Kidney tubule cell (primary cell): ENCODE data around the gene YAE1.

Experiments
- DNase-seq: peaks from one replicate; pipeline ENCODE4 v3.0.0-alpha.2; 2018; ENCODE audit warnings: low spot score

YAE1 gene

DNA sequence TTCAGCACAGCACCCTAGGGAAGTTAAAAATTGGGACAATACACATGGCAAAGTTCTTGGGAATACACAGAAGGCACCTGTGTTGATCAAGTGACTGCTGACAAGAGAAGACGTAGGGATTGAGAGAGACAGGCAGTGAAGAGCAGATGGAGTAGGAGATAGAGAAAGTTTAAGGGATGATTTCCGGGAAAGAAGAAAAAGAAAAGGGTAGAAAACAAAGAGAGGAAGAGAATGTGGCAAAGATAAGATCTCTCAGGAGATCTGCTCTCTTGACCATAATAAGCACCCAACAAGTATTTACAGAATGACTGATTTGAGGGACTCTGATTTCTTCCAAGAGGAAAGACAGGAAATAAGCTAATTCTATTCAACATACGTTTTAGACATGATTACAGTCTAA lies 42.1 kb downstream of the YAE1 start:
- DNase-seq, result no peak

DNA sequence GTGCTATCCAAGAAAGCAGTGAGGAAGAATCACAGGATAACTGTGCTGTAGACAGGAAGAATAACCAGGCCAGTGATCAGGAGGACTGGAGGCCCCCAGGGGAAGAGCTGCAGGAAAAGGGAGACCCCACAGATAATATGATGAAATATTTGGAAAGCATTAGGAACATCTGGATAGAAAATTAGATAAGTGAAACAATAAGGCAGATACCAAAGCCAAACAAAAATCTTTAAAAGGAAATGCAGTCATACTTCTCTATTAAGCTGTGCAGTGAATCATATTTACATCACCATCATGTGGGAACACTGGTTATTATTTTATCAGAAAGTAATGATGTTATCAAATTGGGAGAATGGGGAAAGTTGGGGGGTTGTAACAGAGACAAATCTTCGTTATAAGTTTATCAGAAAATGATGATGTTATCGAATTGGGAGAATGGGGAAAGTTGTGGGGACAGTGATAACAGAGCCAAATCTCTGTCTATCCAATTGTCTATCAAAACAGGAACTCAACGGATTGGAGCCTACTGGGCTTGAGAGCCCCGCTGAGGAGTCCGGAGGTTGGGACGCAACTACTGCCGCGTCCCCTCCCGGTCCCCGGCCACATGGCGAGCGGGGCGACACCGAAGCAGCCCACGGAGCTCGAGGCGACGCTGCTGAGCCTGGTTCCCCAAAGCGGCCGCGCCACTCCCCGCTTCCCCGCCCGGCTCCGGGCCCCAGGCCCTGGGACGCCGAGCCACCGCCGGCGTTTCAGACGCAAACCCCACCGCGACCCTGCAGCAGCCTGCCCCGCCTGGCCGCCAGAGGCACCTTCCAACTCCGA lies 43.1 kb downstream of the YAE1 start:
- peak; percentile 60 for DNase-seq

DNA sequence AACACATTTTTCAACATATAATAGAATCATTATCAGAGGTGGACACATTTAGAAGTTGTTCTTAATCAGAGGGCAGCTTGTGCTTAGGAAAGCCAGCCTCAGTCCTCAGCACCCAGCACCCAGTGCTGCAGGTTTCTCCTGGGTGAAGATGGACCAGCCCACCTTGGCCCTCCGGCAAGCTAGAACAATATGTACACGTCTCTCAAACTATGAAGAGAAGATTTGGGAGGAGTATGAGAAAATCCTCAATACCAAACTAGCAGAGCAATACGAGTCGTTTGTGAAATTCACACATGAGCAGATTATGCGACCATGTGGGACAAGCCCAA lies 43.7 kb downstream of the YAE1 start:
- no peak for DNase-seq

- peak; percentile 31 for DNase-seq
These were observed 47.4 kb downstream of the YAE1 start for GRCh38 chr7:39613577-39613976.

GRCh38 chr7:39614299-39614698 lies 48.1 kb downstream of the YAE1 start:
- no peak for DNase-seq

GRCh38 chr7:39615350-39615975 lies 49.3 kb downstream of the YAE1 start:
- DNase-seq, result no peak

DNA sequence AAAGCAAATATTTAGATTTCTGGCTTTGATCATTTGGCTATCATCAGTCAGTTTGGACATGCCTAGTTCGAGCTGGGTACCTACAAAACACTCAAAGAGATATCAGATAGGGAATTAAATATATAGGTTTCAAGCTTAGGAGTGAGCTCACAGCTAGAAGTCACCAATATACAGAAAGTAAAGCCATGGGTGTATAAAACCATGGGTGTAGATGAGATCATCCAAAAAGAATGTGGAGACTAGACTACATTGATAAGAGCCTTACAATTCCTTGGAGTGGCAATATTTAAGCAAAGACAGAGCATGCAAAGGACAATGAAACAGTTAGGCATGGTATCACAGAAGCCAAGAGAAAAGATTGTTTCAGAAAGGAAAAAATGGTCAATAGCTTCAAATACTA lies 49.9 kb downstream of the YAE1 start:
- DNase-seq, result peak; percentile 54

GRCh38 chr7:39617005-39617404 lies 50.8 kb downstream of the YAE1 start:
- no peak for DNase-seq

DNA sequence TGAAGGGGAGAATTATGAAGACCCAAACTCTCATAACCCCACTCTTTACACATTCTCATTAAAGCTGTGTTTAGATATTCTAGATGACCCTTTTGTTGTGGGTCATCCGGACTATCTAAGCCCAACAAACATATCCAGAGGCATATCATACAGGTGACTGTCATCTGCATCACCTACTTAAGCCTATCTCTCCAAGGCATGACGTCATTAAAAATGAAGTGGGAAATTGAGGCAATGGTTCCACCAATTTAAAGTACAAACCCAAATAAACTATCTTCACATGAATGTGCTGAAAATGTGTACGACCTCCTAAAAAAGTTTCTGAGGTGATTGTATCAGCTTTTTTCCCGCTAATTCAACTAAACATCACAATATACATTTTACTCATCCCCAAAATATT lies 52.7 kb downstream of the YAE1 start:
- DNase-seq, result no peak

DNA sequence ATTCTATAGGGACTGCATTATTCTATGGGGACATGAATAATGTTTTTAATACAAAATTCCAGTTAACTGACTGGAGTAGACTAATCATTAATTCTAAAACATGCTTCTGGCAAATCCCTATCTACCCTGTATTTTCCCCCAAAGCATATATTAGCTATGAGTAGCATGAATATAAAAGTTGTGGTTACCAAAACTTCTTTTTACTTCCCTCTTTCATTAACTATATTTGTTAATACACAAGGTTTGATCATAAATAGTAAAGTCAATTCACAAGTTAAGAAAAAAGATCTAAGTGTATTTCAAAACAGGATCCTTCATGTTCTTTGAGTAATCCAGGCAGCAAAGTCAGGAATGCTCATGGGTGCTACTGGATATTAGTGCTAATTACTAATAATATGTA lies 54.3 kb downstream of the YAE1 start:
- peak; percentile 42 for DNase-seq

GRCh38 chr7:39621261-39621660 lies 55.1 kb downstream of the YAE1 start:
- DNase-seq, result peak; percentile 92

- DNase-seq, result peak; percentile 35
These were observed 55.7 kb downstream of the YAE1 start for GRCh38 chr7:39621784-39622411.
